CD4-positive, alpha-beta T cell (primary cell): ENCODE measurements around the gene TRMU. TPM values are rescaled to one million over a fixed set of nuclear protein-coding genes. Genes with fewer than 3 reads are reported as not detected.

Source experiments
- ATAC-seq: fragments of 200-7000 bp; cut with Tn5 transposase; one replicate; pipeline ENCODE4 v1.10.0; 2022; ENCODE audit warnings: mild to moderate bottlenecking; ENCODE audit not compliant: poor library complexity
- CTCF ChIA-PET: fragments of 350-600 bp; sonication (Branson Sonifier 250); formaldehyde crosslinking; loops from one replicate; lab custom pipeline; 2021; ENCODE audit warnings: antibody characterized with exemption, inconsistent platforms; lab: Charles Lee
- POLR2A ChIA-PET: fragments of 350-600 bp; sonication (Branson Sonifier 250); formaldehyde crosslinking; loops from one replicate; lab custom pipeline; 2021; ENCODE audit warnings: antibody characterized with exemption, inconsistent platforms; lab: Charles Lee
- DNase-seq, 14 experiments: peaks; one replicate each; pipeline ENCODE4 v3.0.0-alpha.2; 2013 to 2020; ENCODE audit warnings: mixed read lengths in 2 of 14
- H3K27ac ChIP-seq, 2 donors: one replicate each; pipeline versions ENCODE4 v1.5.1 to v1.7.0; 2013; ENCODE audit warnings: low read length in 2 of 2, low read depth in 1 of 2, mild to moderate bottlenecking in 1 of 2
- H3K27me3 ChIP-seq, 2 experiments: 1 replicate in 1 of 2; 2 replicates in 1 of 2; pipeline versions ENCODE4 v1.6.1 to v1.7.0; 2013; ENCODE audit warnings: low read length in 2 of 2, control low read depth in 1 of 2, mild to moderate bottlenecking in 1 of 2, moderate library complexity in 1 of 2; ENCODE audit not compliant: insufficient read depth in 2 of 2, control insufficient read depth in 1 of 2
- H3K36me3 ChIP-seq: one replicate; pipeline ENCODE4 v1.6.1; 2013; ENCODE audit warnings: low read length, control low read depth; ENCODE audit not compliant: insufficient read depth
- H3K4me1 ChIP-seq: one replicate; pipeline ENCODE4 v1.6.1; 2013; ENCODE audit warnings: low read length, control low read depth; ENCODE audit not compliant: insufficient read depth
- H3K4me3 ChIP-seq: one replicate; pipeline ENCODE4 v1.5.1; 2013; ENCODE audit warnings: mild to moderate bottlenecking, low read length, moderate library complexity
- H3K9me3 ChIP-seq, 2 experiments: 1 replicate in 1 of 2; 2 replicates in 1 of 2; pipeline versions ENCODE4 v1.6.1 to v1.7.0; 2013; ENCODE audit warnings: low read length in 2 of 2, mild to moderate bottlenecking in 2 of 2, control low read depth in 1 of 2, moderate library complexity in 1 of 2; ENCODE audit not compliant: control insufficient read depth in 1 of 2, insufficient read depth in 1 of 2
- H3K27ac Mint-ChIP-seq: one replicate; pipeline ENCODE4 v1.8.0; 2020; ENCODE audit warnings: mixed read lengths
- H3K27me3 Mint-ChIP-seq: one replicate; pipeline ENCODE4 v1.8.0; 2021; ENCODE audit warnings: mixed read lengths
- H3K36me3 Mint-ChIP-seq: one replicate; pipeline ENCODE4 v1.8.0; 2021; ENCODE audit warnings: low read depth, mixed read lengths
- H3K4me1 Mint-ChIP-seq: one replicate; pipeline ENCODE4 v1.8.0; 2021; ENCODE audit warnings: low read depth, mixed read lengths
- H3K4me3 Mint-ChIP-seq: one replicate; pipeline ENCODE4 v1.8.0; 2020; ENCODE audit warnings: mild to moderate bottlenecking, mixed read lengths
- H3K9me3 Mint-ChIP-seq: one replicate; pipeline ENCODE4 v1.8.0; 2020; ENCODE audit warnings: mixed read lengths
- CTCF ChIP-seq: fragments of 200-600 bp; IDR thresholded peaks from one replicate; pipeline ENCODE4 v1.8.0; 2022; ENCODE audit warnings: antibody characterized with exemption, mild to moderate bottlenecking
- intact Hi-C, 2 experiments: fragments of 100-400 bp; cut with DNase I in 1 of 2; cut with micrococcal nuclease in 1 of 2; formaldehyde crosslinking; loops; one replicate each; pipeline versions ENCODE4 v1.15.1 to v1.9.0; 2023 to 2025; cut with DNase I, micrococcal nuclease
- total RNA-seq, 174 experiments: library from RNA in 2 of 174; stranded (reverse) in 2 of 174; gene quantifications; one replicate each; pipeline ENCODE4 v1.2.3 and lab custom pipeline; 2021 to 2026

Gene TRMU
- total RNA-seq, 2 experiments from 2014 or later: 65.2 to 65.4 TPM

DNA sequence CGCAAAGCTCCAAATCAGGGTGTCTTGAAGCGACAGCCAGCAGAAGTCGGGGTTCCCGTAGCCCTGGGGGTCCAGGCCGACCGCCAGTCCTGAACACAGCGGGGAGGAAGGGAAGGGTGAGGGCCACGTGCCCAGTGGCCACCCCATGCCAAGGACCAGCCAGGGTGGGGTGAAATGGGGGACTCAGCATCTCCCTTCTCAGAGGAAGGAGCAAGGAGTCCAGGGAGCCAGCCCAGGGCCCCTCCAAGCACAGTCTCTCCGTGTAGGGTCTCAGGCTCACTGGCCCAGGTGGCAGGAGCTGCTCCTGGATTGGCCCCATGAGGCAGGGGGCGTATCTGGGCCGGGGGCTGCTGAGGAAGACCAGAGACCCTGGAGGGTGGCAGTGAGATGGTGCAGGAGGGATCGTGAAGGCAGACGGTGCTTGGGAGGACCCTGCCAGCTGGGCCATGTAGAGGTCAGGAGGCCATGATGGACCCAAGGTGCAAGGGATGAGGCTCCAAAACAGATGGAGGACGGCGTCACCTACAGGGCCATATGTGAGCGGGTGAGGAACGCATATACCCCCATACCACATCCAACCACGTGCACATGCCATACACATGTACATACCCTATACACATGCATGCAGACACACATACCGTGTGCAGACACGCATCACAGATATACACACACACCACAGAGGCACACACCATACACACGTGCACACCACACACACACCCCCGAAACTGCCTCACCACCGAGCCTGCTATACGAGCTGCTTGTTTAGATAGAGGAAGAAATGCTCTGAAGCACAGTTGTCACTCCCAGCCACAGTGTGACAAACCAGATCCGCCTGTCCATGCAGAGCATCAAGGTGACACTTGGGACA, 34.4 kb downstream of the TRMU start:
- H3K27me3 ChIP-seq: peaks cover 0 to 6% of the 10 kb centered on the region in 2 experiments
- Mint-ChIP-seq H3K27me3 (peaks cover 3% of the 10 kb centered on the region), H3K4me3 (peak overlapping the region; percentile 66), H3K36me3 (no peaks in the 10 kb centered on the region), H3K9me3 (no peaks in the 10 kb centered on the region), H3K4me1 (peaks cover 45% of the 10 kb centered on the region), H3K27ac (peak overlapping the region; percentile 78)
- H3K9me3 ChIP-seq: peaks cover 0 to 20% of the 10 kb centered on the region in 2 experiments
- intact Hi-C loops: loop anchor here in 1 of 2 experiments (5.0 kb wide), 1 partner anchor 67 kb away; no protein-coding TSS in a partner anchor
- no peak for TF ChIP-seq CTCF
- DNase-seq (peak in 1 of 14 experiments; percentile 36), ATAC-seq (no peak)
- ChIA-PET CTCF (no interaction called here), POLR2A (no interaction called here)
- H3K27ac ChIP-seq: no peak overlapping the region
- no peaks in the 10 kb centered on the region for H3K36me3 ChIP-seq
- H3K4me3 ChIP-seq: no peak overlapping the region
- peaks cover 59% of the 10 kb centered on the region for H3K4me1 ChIP-seq

DNA sequence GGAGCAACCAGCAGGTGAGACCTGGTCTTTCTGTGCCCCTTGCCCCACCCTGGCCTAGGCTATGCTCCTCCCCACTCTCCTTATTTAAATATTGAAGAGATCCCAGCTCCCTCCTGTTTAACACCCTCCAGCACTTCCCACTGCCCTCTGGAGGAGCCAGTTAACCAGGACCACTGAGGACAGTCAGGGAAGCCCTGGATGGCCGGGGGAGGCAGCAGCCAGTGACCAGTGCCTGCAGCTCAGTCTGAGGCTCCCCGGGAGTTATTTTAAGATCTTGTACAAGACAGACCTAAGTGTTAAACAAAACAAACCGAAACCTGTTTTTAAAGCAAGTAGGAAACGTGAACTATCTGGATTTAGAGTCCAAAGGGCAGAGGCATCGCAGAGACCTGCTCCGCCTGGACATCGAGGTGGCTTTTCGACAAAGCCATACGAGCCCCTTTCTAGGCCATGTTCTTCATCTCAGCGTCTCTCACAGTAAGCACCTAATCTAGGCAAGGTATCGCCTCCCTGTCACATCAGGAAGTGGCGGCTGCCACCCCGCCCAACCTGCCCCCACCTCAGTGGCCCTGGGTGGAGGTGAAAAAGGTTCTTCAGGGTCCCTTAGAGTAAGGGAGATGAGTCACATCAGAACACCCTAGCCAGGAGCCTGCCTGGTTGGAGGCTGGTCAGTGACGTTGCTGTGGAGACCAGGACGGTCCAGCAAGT, 35.2 kb downstream of the TRMU start:
- peaks cover 59% of the 10 kb centered on the region for H3K4me1 ChIP-seq
- POLR2A ChIA-PET: no interaction called here
- H3K27ac ChIP-seq: peak overlapping the region in 1 of 2 donors; percentile 29
- peak overlapping the region; percentile 78 for H3K27ac Mint-ChIP-seq
- DNase-seq (peak in 11 of 14 experiments; percentile 10 to 79 (median 26)), ATAC-seq (peak; percentile 69)
- CTCF ChIA-PET: no interaction called here
- H3K4me3 ChIP-seq: no peak overlapping the region
- peaks cover 48% of the 10 kb centered on the region for H3K4me1 Mint-ChIP-seq
- peaks cover 3% of the 10 kb centered on the region for H3K27me3 Mint-ChIP-seq
- H3K9me3 Mint-ChIP-seq: no peaks in the 10 kb centered on the region
- H3K36me3 Mint-ChIP-seq: no peaks in the 10 kb centered on the region
- intact Hi-C loops: loop anchor here in 1 of 2 experiments (5.0 kb wide), 1 partner anchor 67 kb away; no protein-coding TSS in a partner anchor
- no peak for TF ChIP-seq CTCF
- H3K4me3 Mint-ChIP-seq: peak overlapping the region; percentile 66
- H3K36me3 ChIP-seq: no peaks in the 10 kb centered on the region
- peaks cover 0 to 6% of the 10 kb centered on the region in 2 experiments for H3K27me3 ChIP-seq
- H3K9me3 ChIP-seq: peaks cover 5 to 28% of the 10 kb centered on the region in 2 experiments

DNA sequence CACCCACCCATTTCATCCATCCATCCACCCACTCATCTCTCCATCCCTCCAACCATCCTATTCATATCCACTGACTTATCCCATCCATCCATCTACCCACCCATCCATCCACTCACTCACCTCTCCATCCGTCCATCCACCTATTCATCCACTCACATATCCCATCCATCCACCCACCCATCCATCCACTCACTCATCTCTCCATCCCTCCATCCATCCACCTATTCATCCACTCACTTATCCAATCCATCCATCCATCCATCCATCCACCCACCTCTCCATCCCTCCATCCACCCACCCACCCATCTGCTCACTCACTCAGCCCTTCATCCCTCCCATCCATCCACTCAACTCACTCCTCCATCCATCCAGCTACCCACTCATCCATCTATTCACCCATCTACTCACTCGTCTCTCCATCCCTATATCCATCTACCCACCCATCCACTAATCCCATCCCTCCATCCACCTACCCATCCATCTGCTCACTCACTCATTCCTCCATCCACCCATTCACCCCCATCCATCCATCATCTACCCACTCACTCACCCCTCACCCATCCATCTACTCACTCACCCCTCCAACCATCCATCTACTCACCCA, 36.2 kb downstream of the TRMU start:
- ChIA-PET CTCF (no interaction called here), POLR2A (no interaction called here)
- Histone ChIP-seq H3K27ac (no peak overlapping the region), H3K27me3 (peaks cover 0 to 6% of the 10 kb centered on the region in 2 experiments), H3K4me1 (peaks cover 59% of the 10 kb centered on the region), H3K4me3 (no peak overlapping the region), H3K36me3 (no peaks in the 10 kb centered on the region), H3K9me3 (peaks cover 12 to 35% of the 10 kb centered on the region in 2 experiments)
- H3K4me3 Mint-ChIP-seq: peak overlapping the region; percentile 31
- no peak overlapping the region for H3K27ac Mint-ChIP-seq
- H3K4me1 Mint-ChIP-seq: peaks cover 48% of the 10 kb centered on the region
- DNase-seq: no peak
- peaks cover 3% of the 10 kb centered on the region for H3K27me3 Mint-ChIP-seq
- peaks cover 2% of the 10 kb centered on the region for H3K9me3 Mint-ChIP-seq
- H3K36me3 Mint-ChIP-seq: no peaks in the 10 kb centered on the region
- no peak for TF ChIP-seq CTCF
- ATAC-seq: no peak
- intact Hi-C loops: loop anchor here in 1 of 2 experiments (5.0 kb wide), 1 partner anchor 66 kb away; no protein-coding TSS in a partner anchor
